GM23248 (cell line): Measurements from ENCODE around the gene ARHGAP19.

Experiments used
- EZH2 ChIP-seq: fragments of 200-600 bp; sonication (generic); IDR thresholded peaks from 2 replicates; pipeline ENCODE4 v1.6.1; 2018; ENCODE audit warnings: antibody characterized with exemption, mild to moderate bottlenecking; ENCODE audit not compliant: insufficient read depth, poor library complexity, severe bottlenecking
- EZH2phosphoT487 ChIP-seq: fragments of 200-600 bp; sonication (generic); IDR thresholded peaks from 2 replicates; pipeline ENCODE4 v1.6.1; 2018; ENCODE audit warnings: antibody characterized with exemption, moderate library complexity, mild to moderate bottlenecking, low read depth; ENCODE audit not compliant: insufficient read depth

GRCh38 chr10:97207756-97208346, 84.6 kb downstream of the ARHGAP19 start:
- TF ChIP-seq EZH2phosphoT487: no peak
- TF ChIP-seq EZH2: no peak
